Spleen (tissue), 7 donors: ENCODE measurements around the gene MEIS2.

ENCODE experiments used
- CTCF ChIP-seq, 11 experiments: fragments of 200-600 bp in 7 of 11; fragments of 450-650 bp in 4 of 11; sonication (generic) in 4 of 11; IDR thresholded peaks in 8 of 11; conservative IDR thresholded peaks in 3 of 11; 1 replicate in 7 of 11; 2 replicates in 4 of 11; pipeline versions ENCODE4 v1.4.0 to v1.8.0; 2016 to 2021; ENCODE audit warnings: antibody characterized with exemption in 11 of 11, inconsistent platforms in 4 of 11, mild to moderate bottlenecking in 1 of 11
- POLR2A ChIP-seq, 3 donors: fragments of 450-650 bp; IDR thresholded peaks; one replicate each; pipeline ENCODE4 v1.5.1; 2017; ENCODE audit warnings: antibody characterized with exemption in 3 of 3, mild to moderate bottlenecking in 1 of 3
- donor health status: DM: no; HTN: no; CAD: no; lungs with moderate emphysema.
- donor health status: DM: no; HTN: no; CAD: no.
- donor health status: DM: no; HTN: no; CAD: no.

GRCh38 chr15:37111427-37111717, 11.0 kb upstream of the MEIS2 start:
- TF ChIP-seq CTCF (IDR thresholded peaks at IDR 0.05 in 8 of 11, conservative IDR thresholded peaks at IDR 0.05 in 3 of 11): no peak
- no peak for TF ChIP-seq POLR2A (IDR thresholded peaks at IDR 0.05)
